Skin of body (tissue), 3 donors: ENCODE measurements around the gene AP1G1. TPM values are rescaled to one million over a fixed set of nuclear protein-coding genes. Genes with fewer than 3 reads are reported as not detected.
A peak's percentile ranks its signal among the peaks of the same experiment; 100 is the strongest.
"Not testable (repeated sequence)": the region's sequence is repeated elsewhere in the genome, so short reads cannot be mapped to it uniquely, and the experiment has no call there.

ENCODE experiments used
- DNase-seq: peaks from one replicate; lab custom pipeline; 2025; lab: John Stamatoyannopoulos, UW
- small RNA-seq: library from RNA; depleted of rRNA; stranded (forward); fragments of <200 nt; gene quantifications from one replicate; pipeline ENCODE3, GENCODE V24; 2014; ENCODE audit warnings: low replicate concordance
- total RNA-seq: library from RNA; depleted of rRNA; stranded (reverse); fragments of >200 nt; gene quantifications from one replicate; pipeline ENCODE4 v1.2.3, GENCODE V29; 2014

The AP1G1 gene
- total RNA-seq, 1 donor from 2014 or later = 76.7 TPM

- DNase-seq = no peak
These were observed 102.6 kb downstream of the AP1G1 start for GRCh38 chr16:71706046-71706445.

DNA sequence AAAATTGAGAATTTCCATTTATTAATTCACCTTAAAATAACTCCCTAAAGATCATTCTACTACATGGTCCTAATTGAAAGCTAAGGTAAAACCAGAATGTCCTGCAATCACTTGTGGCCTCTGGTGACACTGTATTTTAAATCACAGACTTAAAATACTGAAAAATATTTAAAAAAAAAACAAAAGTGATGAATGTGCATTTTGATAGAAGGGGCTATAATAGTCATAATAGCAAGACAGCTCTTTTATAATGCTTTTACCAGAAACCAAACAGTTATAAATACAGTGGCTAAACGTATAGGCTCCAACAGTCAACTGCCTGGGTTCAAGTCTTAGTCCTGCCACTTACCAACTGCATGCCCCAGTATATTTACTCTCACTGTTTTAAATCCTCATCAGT lies 105.3 kb downstream of the AP1G1 start:
- DNase-seq = no peak

GRCh38 chr16:71700831-71701230 lies 107.8 kb downstream of the AP1G1 start:
- no peak for DNase-seq

GRCh38 chr16:71698491-71698890 lies 110.1 kb downstream of the AP1G1 start:
- no peak for DNase-seq

DNA sequence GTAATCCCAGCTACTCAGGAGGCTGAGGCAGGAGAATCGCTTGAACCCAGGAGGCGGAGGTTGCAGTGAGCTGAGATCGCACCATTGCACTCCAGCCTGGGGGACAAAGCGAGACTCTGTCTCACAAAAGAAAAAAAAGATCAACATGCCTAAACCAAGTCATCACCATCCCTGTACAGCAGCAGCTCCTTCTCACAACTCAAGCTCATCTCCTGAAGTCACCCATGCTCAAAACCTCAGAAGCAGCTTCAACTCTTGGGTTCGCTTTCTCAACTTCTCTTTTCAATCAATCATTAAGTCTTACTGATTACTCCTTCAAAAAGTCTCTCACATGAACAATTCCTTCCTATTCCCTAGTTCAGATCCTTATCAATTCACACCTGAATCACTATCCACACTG lies 115.5 kb downstream of the AP1G1 start:
- DNase-seq = no peak

GRCh38 chr16:71689901-71690300 lies 118.7 kb downstream of the AP1G1 start:
- no peak for DNase-seq

DNA sequence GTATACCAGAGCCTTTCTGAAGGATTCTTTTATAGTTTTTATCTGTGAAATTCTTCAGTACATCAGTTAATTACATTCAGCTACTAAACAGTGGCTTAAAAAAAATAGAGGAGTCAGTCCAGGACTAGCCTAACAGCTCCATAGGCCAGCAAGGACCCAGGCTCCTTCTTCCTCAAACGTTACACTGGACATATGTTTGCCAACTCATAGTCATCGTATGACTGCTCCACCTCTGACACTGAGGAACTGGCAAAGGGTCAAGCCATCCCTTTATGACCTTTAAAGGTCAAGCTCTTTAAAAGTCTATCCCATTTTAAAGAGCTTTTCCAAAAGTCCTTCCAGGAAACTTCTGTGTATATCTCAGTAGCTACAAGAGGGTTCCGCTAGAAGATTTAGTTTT lies 120.8 kb downstream of the AP1G1 start:
- DNase-seq = no peak

GRCh38 chr16:71684280-71684679 lies 124.4 kb downstream of the AP1G1 start:
- DNase-seq = not testable (repeated sequence)

- DNase-seq = no peak
These were observed 127.3 kb downstream of the AP1G1 start for GRCh38 chr16:71681360-71681759.

Small RNAs within 50 kb of the gene (small RNA-seq; reads per million reads assigned to genes)
- not detected for gene AC010653.3
- not detected for gene SNORA70D
- gene SNORD71 = 1,142 reads per million, percentile 99 among the genes with 10 or more reads in this experiment

Other genes with a start within 250 kb of the AP1G1 start
- not detected for gene TAT, start 231.7 kb downstream of the AP1G1 start, total RNA-seq
- gene MARVELD3, start 182.7 kb downstream of the AP1G1 start, total RNA-seq = 3.0 TPM
- 6.0 TPM for gene PHLPP2, start 84.1 kb downstream of the AP1G1 start, total RNA-seq
- gene ATXN1L, start 37.1 kb upstream of the AP1G1 start, total RNA-seq = 16.6 TPM
- 5.1 TPM for gene ZNF821, start 75.3 kb upstream of the AP1G1 start, total RNA-seq
- gene IST1, start 86.7 kb upstream of the AP1G1 start, total RNA-seq = 166 TPM
- 0.39 TPM for gene PKD1L3, start 191.6 kb upstream of the AP1G1 start, total RNA-seq
- 4.0 TPM for gene DHODH, start 199.9 kb upstream of the AP1G1 start, total RNA-seq
- gene HP, start 245.7 kb upstream of the AP1G1 start, total RNA-seq = 12.7 TPM